ENCODE results near the gene MAGEC3. TPM values are rescaled to one million over a fixed set of nuclear protein-coding genes. Genes with fewer than 3 reads are reported as not detected.
"Not testable (repeated sequence)": the region's sequence is repeated elsewhere in the genome, so short reads cannot be mapped to it uniquely, and the experiment has no call there.

MAGEC3 gene
- under 1 TPM in 4 of 8 experiments, not detected in 4; 0.05 to 0.43 (median 0.28) TPM for total RNA-seq

GRCh38 chrX:141838016-141838415 lies at the start of gene MAGEC3:
TSS of gene MAGEC3 (plus strand) at chrX:141838316. CDS start at chrX:141838316, 0 bp downstream.
- ATAC-seq (replicated peaks in 6 of 8) = no peak
- H3K4me1 ChIP-seq (replicated peaks in 1 of 2) = no peaks in the 10 kb centered on the region
- H3K27ac ChIP-seq = no peak within 1 kb of the TSS
- H3K4me3 ChIP-seq = no peak within 1 kb of the TSS
- in situ Hi-C loops (cut with MboI; ENCODE audit: low pct_unique_long_range_greater_than_20kb in 2 of 9, low sequenced_read_pairs in 9 of 9, unreplicated experiment in 9 of 9) = no loop called here
- WGBS, 10 experiments = 0 to 100% (median 36%) methylated on average over 1 to 2 of the region's 2 CpGs; no CpG with 5 or more reads in 3 of the 10 experiments

DNA sequence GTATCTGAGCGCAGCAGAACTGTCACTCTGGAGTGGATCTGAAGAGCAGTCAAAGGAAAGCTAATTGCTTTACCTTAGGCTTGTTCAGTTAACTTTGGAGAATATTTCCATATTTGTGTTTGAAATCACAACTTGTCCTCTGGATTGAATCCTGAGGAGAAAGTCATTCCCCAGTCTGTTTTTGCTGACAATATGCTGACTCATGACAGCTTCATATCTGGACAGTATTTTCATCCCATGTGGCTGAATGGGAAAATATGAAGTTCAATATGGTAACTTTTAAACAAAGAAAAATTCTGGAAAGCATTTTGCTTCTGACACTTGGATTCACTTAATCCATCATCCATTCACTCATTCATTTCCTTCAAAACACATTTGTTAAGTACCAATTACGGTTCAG lies 46.3 kb upstream of the MAGEC3 start:
- Histone ChIP-seq H3K4me3 (no peak overlapping the region), H3K27ac (no peak overlapping the region), H3K4me1 (replicated peaks in 1 of 2) (no peaks in the 10 kb centered on the region)
- in situ Hi-C loops (cut with MboI; ENCODE audit: low pct_unique_long_range_greater_than_20kb in 2 of 9, low sequenced_read_pairs in 9 of 9, unreplicated experiment in 9 of 9) = no loop called here
- ATAC-seq (replicated peaks in 6 of 8) = no peak
- WGBS, 10 experiments = 0 to 100% (median 71%) methylated on average over 1 to 2 of the region's 2 CpGs; no CpG with 5 or more reads in 5 of the 10 experiments

- no peak overlapping the region for H3K4me3 ChIP-seq
- in situ Hi-C loops (cut with MboI; ENCODE audit: low pct_unique_long_range_greater_than_20kb in 2 of 9, low sequenced_read_pairs in 9 of 9, unreplicated experiment in 9 of 9) = no loop called here
- H3K27ac ChIP-seq = no peak overlapping the region
- no peaks in the 10 kb centered on the region for H3K4me1 ChIP-seq (replicated peaks in 1 of 2)
- 0 to 86% (median 40%) methylated on average over 1 of the region's 1 CpG; no CpG with 5 or more reads in 3 of the 10 experiments for WGBS, 10 experiments
- no peak for ATAC-seq (replicated peaks in 6 of 8)
Measured at GRCh38 chrX:141811438-141811837, 26.7 kb upstream of the MAGEC3 start.

- ATAC-seq (replicated peaks in 6 of 8) = no peak
- no peaks in the 10 kb centered on the region for H3K4me1 ChIP-seq (replicated peaks in 1 of 2)
- H3K27ac ChIP-seq = no peak overlapping the region
- in situ Hi-C loops (cut with MboI; ENCODE audit: low pct_unique_long_range_greater_than_20kb in 2 of 9, low sequenced_read_pairs in 9 of 9, unreplicated experiment in 9 of 9) = no loop called here
- 43% methylated on average over 1 of the region's 2 CpGs; no CpG with 5 or more reads in 9 of the 10 experiments for WGBS, 10 experiments
- H3K4me3 ChIP-seq = no peak overlapping the region
Measured at GRCh38 chrX:141814213-141814857, 23.8 kb upstream of the MAGEC3 start.

GRCh38 chrX:141815904-141816303 lies 22.2 kb upstream of the MAGEC3 start:
- 0 to 100% (median 84%) methylated on average over 1 to 6 of the region's 6 CpGs; no CpG with 5 or more reads in 4 of the 10 experiments for WGBS, 10 experiments
- no peak overlapping the region for H3K27ac ChIP-seq
- H3K4me3 ChIP-seq = no peak overlapping the region
- in situ Hi-C loops (cut with MboI; ENCODE audit: low pct_unique_long_range_greater_than_20kb in 2 of 9, low sequenced_read_pairs in 9 of 9, unreplicated experiment in 9 of 9) = no loop called here
- ATAC-seq (replicated peaks in 6 of 8) = no peak
- H3K4me1 ChIP-seq (replicated peaks in 1 of 2) = no peaks in the 10 kb centered on the region

GRCh38 chrX:141832247-141832646 lies 5.9 kb upstream of the MAGEC3 start:
- H3K4me3 ChIP-seq = no peak overlapping the region
- in situ Hi-C loops (cut with MboI; ENCODE audit: low pct_unique_long_range_greater_than_20kb in 2 of 9, low sequenced_read_pairs in 9 of 9, unreplicated experiment in 9 of 9) = no loop called here
- H3K4me1 ChIP-seq (replicated peaks in 1 of 2) = no peaks in the 10 kb centered on the region
- no peak overlapping the region for H3K27ac ChIP-seq
- 0 to 100% (median 22%) methylated on average over 1 to 3 of the region's 3 CpGs; no CpG with 5 or more reads in 4 of the 10 experiments for WGBS, 10 experiments
- ATAC-seq (replicated peaks in 6 of 8) = no peak

DNA sequence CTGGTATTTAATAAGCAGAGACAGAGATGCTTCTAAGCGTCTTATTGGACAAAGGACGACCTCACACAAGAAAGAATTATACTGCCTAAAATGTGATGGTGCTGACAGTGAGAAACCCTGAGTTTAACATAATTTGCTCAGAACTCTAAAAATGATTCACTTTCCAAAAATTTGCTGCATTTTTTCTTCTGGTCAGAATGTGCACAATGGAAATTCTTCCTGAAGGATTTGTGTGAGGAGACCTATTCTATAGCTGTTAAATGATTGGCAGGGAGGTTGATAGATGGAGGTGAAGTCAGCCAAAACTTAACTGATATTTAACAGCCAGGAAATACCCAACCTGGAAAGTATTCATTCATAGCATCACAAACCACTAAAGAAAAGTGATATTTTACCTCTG lies 1.7 kb downstream of the MAGEC3 start:
- ATAC-seq (replicated peaks in 6 of 8) = no peak
- Histone ChIP-seq H3K27ac (no peak overlapping the region), H3K4me3 (no peak overlapping the region), H3K4me1 (replicated peaks in 1 of 2) (no peaks in the 10 kb centered on the region)
- 0 to 100% (median 23%) methylated on average over 1 to 2 of the region's 2 CpGs; no CpG with 5 or more reads in 6 of the 10 experiments for WGBS, 10 experiments
- in situ Hi-C loops (cut with MboI; ENCODE audit: low pct_unique_long_range_greater_than_20kb in 2 of 9, low sequenced_read_pairs in 9 of 9, unreplicated experiment in 9 of 9) = no loop called here

- 0 to 47% (median 0%) methylated on average over 1 to 3 of the region's 3 CpGs; no CpG with 5 or more reads in 6 of the 10 experiments for WGBS, 10 experiments
- in situ Hi-C loops (cut with MboI; ENCODE audit: low pct_unique_long_range_greater_than_20kb in 2 of 9, low sequenced_read_pairs in 9 of 9, unreplicated experiment in 9 of 9) = no loop called here
- Histone ChIP-seq H3K4me3 (no peak overlapping the region), H3K27ac (no peak overlapping the region), H3K4me1 (replicated peaks in 1 of 2) (no peaks in the 10 kb centered on the region)
- no peak for ATAC-seq (replicated peaks in 6 of 8)
Measured at GRCh38 chrX:141857479-141857878, 19.4 kb downstream of the MAGEC3 start.

- peak in 1 of 8 experiments; percentile 36 for ATAC-seq (replicated peaks in 6 of 8)
- in situ Hi-C loops (cut with MboI; ENCODE audit: low pct_unique_long_range_greater_than_20kb in 2 of 9, low sequenced_read_pairs in 9 of 9, unreplicated experiment in 9 of 9) = no loop called here
- H3K4me3 ChIP-seq = no peak overlapping the region
- 0 to 44% methylated on average over 1 to 4 of the region's 5 CpGs; no CpG with 5 or more reads in 8 of the 10 experiments for WGBS, 10 experiments
- no peaks in the 10 kb centered on the region for H3K4me1 ChIP-seq (replicated peaks in 1 of 2)
- H3K27ac ChIP-seq = no peak overlapping the region
Measured at GRCh38 chrX:141879616-141880015, 41.5 kb downstream of the MAGEC3 start.

DNA sequence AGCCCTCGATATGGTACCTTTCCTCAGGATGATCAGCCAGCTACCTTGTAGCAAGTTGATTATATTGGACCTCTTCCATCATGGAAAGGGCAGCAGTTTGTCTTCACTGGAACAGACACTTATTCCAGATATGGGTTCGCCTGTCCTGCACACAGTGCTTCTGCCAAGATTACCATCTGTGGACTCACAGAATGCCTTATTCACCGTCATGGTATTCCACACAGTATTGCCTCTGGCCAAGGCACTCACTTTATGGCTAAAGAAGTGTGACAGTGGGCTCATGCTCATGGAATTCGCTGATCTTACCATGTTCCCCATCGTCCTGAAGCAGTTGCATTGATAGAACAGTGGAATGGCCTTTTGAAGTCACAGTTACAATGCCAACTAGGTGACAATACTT lies 50.7 kb downstream of the MAGEC3 start:
- 17 to 60% methylated on average over 1 of the region's 5 CpGs; no CpG with 5 or more reads in 8 of the 10 experiments for WGBS, 10 experiments

GRCh38 chrX:141894733-141895132 lies 56.6 kb downstream of the MAGEC3 start:
- H3K27ac ChIP-seq = no peak overlapping the region
- no peaks in the 10 kb centered on the region for H3K4me1 ChIP-seq (replicated peaks in 1 of 2)
- no peak for ATAC-seq (replicated peaks in 6 of 8)
- no CpG with 5 or more reads among the region's 7 CpGs for WGBS, 10 experiments
- no peak overlapping the region for H3K4me3 ChIP-seq
- in situ Hi-C loops (cut with MboI; ENCODE audit: low pct_unique_long_range_greater_than_20kb in 2 of 9, low sequenced_read_pairs in 9 of 9, unreplicated experiment in 9 of 9) = no loop called here

More for the DNA sequence above, 50.7 kb downstream of the MAGEC3 start:
- ATAC-seq (replicated peaks in 6 of 8); in situ Hi-C loops (cut with MboI; ENCODE audit: low pct_unique_long_range_greater_than_20kb in 2 of 9, low sequenced_read_pairs in 9 of 9, unreplicated experiment in 9 of 9); H3K4me3 ChIP-seq; H3K27ac ChIP-seq; H3K4me1 ChIP-seq (replicated peaks in 1 of 2): not testable (repeated sequence)

GRCh38 chrX:141897690-141898089 lies 59.6 kb downstream of the MAGEC3 start:
- no peak for ATAC-seq (replicated peaks in 6 of 8)
- Histone ChIP-seq H3K4me1 (replicated peaks in 1 of 2) (no peaks in the 10 kb centered on the region), H3K4me3 (no peak overlapping the region), H3K27ac (no peak overlapping the region)
- in situ Hi-C loops (cut with MboI; ENCODE audit: low pct_unique_long_range_greater_than_20kb in 2 of 9, low sequenced_read_pairs in 9 of 9, unreplicated experiment in 9 of 9) = no loop called here
- 0 to 100% (median 29%) methylated on average over 1 to 2 of the region's 2 CpGs; no CpG with 5 or more reads in 3 of the 10 experiments for WGBS, 10 experiments

DNA sequence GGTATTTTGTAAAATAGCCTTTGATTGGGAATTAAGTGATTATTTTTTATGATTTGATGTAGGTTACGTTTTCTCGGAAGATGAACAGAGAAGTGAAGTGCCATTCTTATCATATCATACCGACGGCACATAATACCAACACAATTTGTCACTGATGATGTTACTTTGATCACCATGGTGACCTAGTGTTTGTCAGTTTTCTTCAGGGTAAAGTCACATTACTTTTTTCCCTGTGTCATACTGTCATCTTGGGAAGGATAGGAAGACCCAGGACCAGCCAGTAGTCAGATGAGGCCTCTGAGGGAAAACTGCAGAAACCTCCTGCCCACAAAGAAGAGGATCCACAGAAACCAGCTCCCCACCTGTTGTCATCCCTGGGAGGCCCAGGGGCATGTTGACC lies 64.2 kb downstream of the MAGEC3 start:
- in situ Hi-C loops (cut with MboI; ENCODE audit: low pct_unique_long_range_greater_than_20kb in 2 of 9, low sequenced_read_pairs in 9 of 9, unreplicated experiment in 9 of 9) = no loop called here
- no peak for ATAC-seq (replicated peaks in 6 of 8)
- 0 to 96% (median 68%) methylated on average over 2 to 4 of the region's 4 CpGs; no CpG with 5 or more reads in 7 of the 10 experiments for WGBS, 10 experiments
- H3K27ac ChIP-seq = no peak overlapping the region
- H3K4me1 ChIP-seq (replicated peaks in 1 of 2) = no peaks in the 10 kb centered on the region
- no peak overlapping the region for H3K4me3 ChIP-seq
